Measurements from ENCODE around the gene GPER1.

The GPER1 gene

DNA sequence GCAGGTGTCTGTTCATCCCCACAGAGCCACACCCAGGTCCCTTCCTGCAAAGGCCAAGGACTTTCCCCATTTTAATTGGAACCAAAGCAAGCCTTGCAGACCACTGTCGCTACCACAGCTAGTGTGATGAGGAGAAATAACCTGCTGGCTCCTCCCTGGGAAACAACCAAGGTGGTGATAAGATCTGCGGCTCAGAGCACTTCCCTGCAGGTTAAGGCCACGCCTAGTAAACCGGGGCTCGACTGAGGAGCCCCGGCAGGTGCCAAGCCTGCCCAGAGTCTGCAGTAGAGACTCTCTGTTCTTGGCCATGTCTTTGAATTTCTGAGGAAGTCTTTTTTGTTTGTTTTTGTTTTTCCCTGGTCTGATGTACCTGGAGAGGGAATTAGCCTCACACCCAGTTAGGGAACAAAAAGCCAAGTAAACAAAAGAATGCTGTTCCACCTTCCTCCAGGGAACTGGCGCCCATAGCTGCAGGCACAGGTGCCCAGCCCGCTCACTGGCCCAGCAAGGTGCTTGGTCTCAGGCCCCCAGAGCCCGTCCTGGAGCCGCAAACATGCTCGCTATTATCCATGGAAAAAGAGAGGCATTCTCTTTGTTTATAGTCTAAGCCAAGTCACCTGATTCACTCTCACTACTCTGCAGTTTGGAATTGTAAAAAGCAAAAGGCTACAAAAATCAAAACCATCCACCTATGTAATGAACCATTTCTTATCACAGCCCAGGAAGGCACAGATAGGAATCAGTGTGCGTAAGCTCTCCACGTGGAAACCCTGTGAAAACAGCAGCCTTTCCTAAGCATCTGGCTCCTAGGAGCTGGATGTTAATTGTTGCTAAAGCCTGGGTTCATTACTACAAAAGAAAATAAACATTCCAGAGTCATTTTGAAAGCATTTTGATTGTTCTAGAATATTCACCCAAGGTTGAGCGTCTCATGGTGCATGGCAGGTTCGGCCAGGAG lies 40.9 kb upstream of the GPER1 start:
- no CpG with 5 or more reads among the region's 15 CpGs for WGBS (ENCODE audit: extremely low coverage, insufficient coverage, insufficient read length)
- Histone ChIP-seq H3K27me3 (ENCODE audit: insufficient read depth, low read length) (no peaks in the 10 kb centered on the region), H2BK12ac (ENCODE audit: low read length) (no peak overlapping the region)

DNA sequence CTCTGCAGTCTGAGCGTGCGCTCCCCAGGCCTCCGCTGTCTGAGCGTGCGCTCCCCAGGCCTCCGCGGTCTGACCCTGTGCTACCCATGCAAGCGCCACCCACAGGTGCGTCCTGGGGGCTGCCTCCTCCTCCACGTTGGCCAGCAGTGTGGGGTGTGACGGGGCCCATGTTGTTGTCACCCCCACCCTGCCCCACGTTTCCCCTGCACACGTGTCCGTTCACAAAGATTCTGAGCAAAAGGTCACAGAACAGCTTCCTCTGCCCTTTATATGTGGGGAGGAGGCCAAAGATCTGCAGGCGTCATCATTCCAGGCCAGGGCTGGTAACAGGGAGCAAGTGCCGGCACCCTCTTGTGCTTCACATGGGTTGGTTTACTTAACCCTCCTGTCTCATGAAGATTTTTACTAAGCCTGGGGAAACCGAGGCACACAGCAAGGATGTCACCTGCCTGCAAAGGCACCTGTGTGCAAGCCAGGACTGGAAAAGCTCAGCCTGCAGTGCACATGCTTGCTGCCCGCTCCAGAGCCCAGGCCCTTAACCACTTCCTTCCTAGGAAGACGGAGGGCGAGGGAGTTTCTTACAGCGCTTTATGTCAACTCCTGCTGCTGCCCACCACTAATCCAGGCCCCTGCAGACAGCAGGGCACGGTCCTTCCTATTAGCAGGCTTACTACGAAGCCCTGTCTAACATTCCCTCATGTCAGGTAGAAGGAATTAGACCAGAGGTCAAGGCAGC lies 38.7 kb upstream of the GPER1 start:
- Histone ChIP-seq H3K27ac (ENCODE audit: low read depth, low read length) (no peak overlapping the region), H2AFZ (ENCODE audit: insufficient read depth, low read length, poor library complexity) (no peak overlapping the region), H3K36me3 (ENCODE audit: control insufficient read depth in 1 of 2, insufficient read depth in 2 of 2, low read length in 2 of 2) (no peaks in the 10 kb centered on the region), H3K4me2 (ENCODE audit: low read length) (no peak overlapping the region), H3K9ac (ENCODE audit: low read length) (no peak overlapping the region), H3K79me1 (ENCODE audit: low read length) (peaks cover 4% of the 10 kb centered on the region), H3K18ac (ENCODE audit: low read length) (peak overlapping the region; percentile 33), H3K4me3 (ENCODE audit: low read depth, low read length) (no peak overlapping the region), H3K79me2 (ENCODE audit: control insufficient read depth, insufficient read depth, low read length, poor library complexity) (no peaks in the 10 kb centered on the region), H2BK5ac (ENCODE audit: low read depth, low read length, poor library complexity) (no peak overlapping the region), H4K12ac (ENCODE audit: low read depth, low read length) (no peak overlapping the region), H2BK12ac (ENCODE audit: low read length) (no peak overlapping the region), H4K91ac (ENCODE audit: low read depth, low read length) (no peak overlapping the region), H2AK5ac (ENCODE audit: low read length) (no peak overlapping the region), H4K8ac (ENCODE audit: low read depth, low read length) (no peak overlapping the region), H2BK120ac (ENCODE audit: insufficient read depth, low read length, poor library complexity) (no peak overlapping the region), H3K9me3 (ENCODE audit: insufficient read depth, low read depth, low read length) (no peaks in the 10 kb centered on the region), H3K4me1 (ENCODE audit: control insufficient read depth in 1 of 2, insufficient read depth in 2 of 2, low read length in 2 of 2) (peaks cover 12 to 17% of the 10 kb centered on the region in 2 experiments), H3K14ac (ENCODE audit: low read length) (no peak overlapping the region), H3K4ac (ENCODE audit: low read depth, low read length) (no peak overlapping the region), H3K27me3 (ENCODE audit: insufficient read depth, low read length) (no peaks in the 10 kb centered on the region), H3K23ac (ENCODE audit: low read length) (no peak overlapping the region)
- WGBS (ENCODE audit: extremely low coverage, insufficient coverage, insufficient read length): no CpG with 5 or more reads among the region's 23 CpGs
- DNase-seq: peak in 1 of 2 donors; percentile 34

More for the DNA sequence above, 40.9 kb upstream of the GPER1 start:
- Histone ChIP-seq H3K14ac (ENCODE audit: low read length) (no peak overlapping the region), H3K79me2 (ENCODE audit: control insufficient read depth, insufficient read depth, low read length, poor library complexity) (no peaks in the 10 kb centered on the region), H3K9ac (ENCODE audit: low read length) (no peak overlapping the region), H2BK120ac (ENCODE audit: insufficient read depth, low read length, poor library complexity) (no peak overlapping the region), H3K4ac (ENCODE audit: low read depth, low read length) (no peak overlapping the region), H2AFZ (ENCODE audit: insufficient read depth, low read length, poor library complexity) (no peak overlapping the region), H2BK5ac (ENCODE audit: low read depth, low read length, poor library complexity) (no peak overlapping the region), H2AK5ac (ENCODE audit: low read length) (no peak overlapping the region), H3K23ac (ENCODE audit: low read length) (no peak overlapping the region), H3K9me3 (ENCODE audit: insufficient read depth, low read depth, low read length) (no peaks in the 10 kb centered on the region), H3K27ac (ENCODE audit: low read depth, low read length) (no peak overlapping the region), H3K4me3 (ENCODE audit: low read depth, low read length) (no peak overlapping the region), H3K36me3 (ENCODE audit: control insufficient read depth in 1 of 2, insufficient read depth in 2 of 2, low read length in 2 of 2) (no peaks in the 10 kb centered on the region), H4K91ac (ENCODE audit: low read depth, low read length) (no peak overlapping the region), H4K8ac (ENCODE audit: low read depth, low read length) (no peak overlapping the region), H4K12ac (ENCODE audit: low read depth, low read length) (no peak overlapping the region), H3K18ac (ENCODE audit: low read length) (no peak overlapping the region), H3K79me1 (ENCODE audit: low read length) (peaks cover 2% of the 10 kb centered on the region), H3K4me1 (ENCODE audit: control insufficient read depth in 1 of 2, insufficient read depth in 2 of 2, low read length in 2 of 2) (peaks cover 10 to 16% of the 10 kb centered on the region in 2 experiments), H3K4me2 (ENCODE audit: low read length) (no peak overlapping the region)
- DNase-seq: peak; percentile 79 to 93

- no peak overlapping the region for H2AK5ac ChIP-seq (ENCODE audit: low read length)
- H2BK5ac ChIP-seq (ENCODE audit: low read depth, low read length, poor library complexity): no peak overlapping the region
- no peak overlapping the region for H3K27ac ChIP-seq (ENCODE audit: low read depth, low read length)
- no peak overlapping the region for H2BK12ac ChIP-seq (ENCODE audit: low read length)
- H3K9ac ChIP-seq (ENCODE audit: low read length): no peak overlapping the region
- H3K14ac ChIP-seq (ENCODE audit: low read length): no peak overlapping the region
- H3K27me3 ChIP-seq (ENCODE audit: insufficient read depth, low read length): no peaks in the 10 kb centered on the region
- no peak overlapping the region for H4K12ac ChIP-seq (ENCODE audit: low read depth, low read length)
- H3K4ac ChIP-seq (ENCODE audit: low read depth, low read length): no peak overlapping the region
- H3K36me3 ChIP-seq (ENCODE audit: control insufficient read depth in 1 of 2, insufficient read depth in 2 of 2, low read length in 2 of 2): peaks cover 0 to 2% of the 10 kb centered on the region in 2 experiments
- H3K79me1 ChIP-seq (ENCODE audit: low read length): peaks cover 4% of the 10 kb centered on the region
- H3K4me1 ChIP-seq (ENCODE audit: control insufficient read depth in 1 of 2, insufficient read depth in 2 of 2, low read length in 2 of 2): peaks cover 17% of the 10 kb centered on the region in 2 experiments
- no peak overlapping the region for H3K4me3 ChIP-seq (ENCODE audit: low read depth, low read length)
- no peak overlapping the region for H3K4me2 ChIP-seq (ENCODE audit: low read length)
- WGBS (ENCODE audit: extremely low coverage, insufficient coverage, insufficient read length): no CpG with 5 or more reads among the region's 8 CpGs
- no peaks in the 10 kb centered on the region for H3K79me2 ChIP-seq (ENCODE audit: control insufficient read depth, insufficient read depth, low read length, poor library complexity)
- H2BK120ac ChIP-seq (ENCODE audit: insufficient read depth, low read length, poor library complexity): no peak overlapping the region
- DNase-seq: no peak
- H3K9me3 ChIP-seq (ENCODE audit: insufficient read depth, low read depth, low read length): no peaks in the 10 kb centered on the region
- H4K8ac ChIP-seq (ENCODE audit: low read depth, low read length): no peak overlapping the region
- no peak overlapping the region for H4K91ac ChIP-seq (ENCODE audit: low read depth, low read length)
- no peak overlapping the region for H2AFZ ChIP-seq (ENCODE audit: insufficient read depth, low read length, poor library complexity)
- no peak overlapping the region for H3K23ac ChIP-seq (ENCODE audit: low read length)
- H3K18ac ChIP-seq (ENCODE audit: low read length): no peak overlapping the region
Observed at GRCh38 chr7:1049801-1050200, 38.1 kb upstream of the GPER1 start.

- Histone ChIP-seq H4K8ac (ENCODE audit: low read depth, low read length) (no peak overlapping the region), H3K4me2 (ENCODE audit: low read length) (no peak overlapping the region), H3K4me1 (ENCODE audit: control insufficient read depth in 1 of 2, insufficient read depth in 2 of 2, low read length in 2 of 2) (peaks cover 17% of the 10 kb centered on the region in 2 experiments), H3K18ac (ENCODE audit: low read length) (no peak overlapping the region), H2BK120ac (ENCODE audit: insufficient read depth, low read length, poor library complexity) (no peak overlapping the region), H3K27me3 (ENCODE audit: insufficient read depth, low read length) (no peaks in the 10 kb centered on the region), H3K79me2 (ENCODE audit: control insufficient read depth, insufficient read depth, low read length, poor library complexity) (no peaks in the 10 kb centered on the region), H2BK5ac (ENCODE audit: low read depth, low read length, poor library complexity) (no peak overlapping the region), H3K36me3 (ENCODE audit: control insufficient read depth in 1 of 2, insufficient read depth in 2 of 2, low read length in 2 of 2) (peaks cover 0 to 3% of the 10 kb centered on the region in 2 experiments), H3K9me3 (ENCODE audit: insufficient read depth, low read depth, low read length) (no peaks in the 10 kb centered on the region), H3K4me3 (ENCODE audit: low read depth, low read length) (no peak overlapping the region), H2AK5ac (ENCODE audit: low read length) (no peak overlapping the region), H2BK12ac (ENCODE audit: low read length) (no peak overlapping the region), H3K79me1 (ENCODE audit: low read length) (peaks cover 4% of the 10 kb centered on the region), H3K4ac (ENCODE audit: low read depth, low read length) (no peak overlapping the region), H2AFZ (ENCODE audit: insufficient read depth, low read length, poor library complexity) (no peak overlapping the region), H3K14ac (ENCODE audit: low read length) (no peak overlapping the region), H3K9ac (ENCODE audit: low read length) (no peak overlapping the region), H4K91ac (ENCODE audit: low read depth, low read length) (no peak overlapping the region), H3K23ac (ENCODE audit: low read length) (no peak overlapping the region), H4K12ac (ENCODE audit: low read depth, low read length) (no peak overlapping the region), H3K27ac (ENCODE audit: low read depth, low read length) (no peak overlapping the region)
- DNase-seq: no peak
- no CpG with 5 or more reads among the region's 30 CpGs for WGBS (ENCODE audit: extremely low coverage, insufficient coverage, insufficient read length)
Observed at GRCh38 chr7:1050254-1050906, 37.5 kb upstream of the GPER1 start.
